Endothelial cell of umbilical vein (primary cell): ENCODE results near the gene TOM1. TPM values are rescaled to one million over a fixed set of nuclear protein-coding genes. Genes with fewer than 3 reads are reported as not detected.

Source experiments
- BruUV-seq: library from RNA; stranded (reverse); fragments of 400-500 nt; replicated peaks from 2 replicates; lab custom pipeline; 2021; lab: Mats Ljungman, UMichigan
- CTCF ChIA-PET: fragments of 300-600, 350-600 bp; sonication (Branson Sonifier 250); formaldehyde crosslinking; loops from one replicate; lab custom pipeline; 2021; ENCODE audit warnings: antibody characterized with exemption, inconsistent platforms; lab: Charles Lee
- POLR2A ChIA-PET: fragments of 300-600, 350-600 bp; sonication (Branson Sonifier 250); formaldehyde crosslinking; loops from one replicate; lab custom pipeline; 2021; ENCODE audit warnings: antibody characterized with exemption, inconsistent platforms; lab: Charles Lee
- DNase-seq: peaks from one replicate; pipeline ENCODE4 v3.0.0-alpha.2; 2011; ENCODE audit warnings: low read depth, low spot score
- FAIRE-seq: peaks from 2 replicates; lab custom pipeline; 2011; peaks lifted over from hg19 to GRCh38; lab: Jason Lieb, UNC
- H2AFZ ChIP-seq: 2 replicates; pipeline ENCODE4 v1.6.0; 2012; ENCODE audit warnings: low read depth, low read length, control low read depth, inconsistent platforms
- H3K27ac ChIP-seq: 2 replicates; pipeline ENCODE4 v1.5.1; 2011; ENCODE audit warnings: low read depth, mild to moderate bottlenecking, control low read depth, low read length, moderate library complexity; ENCODE audit not compliant: insufficient read depth
- H3K27me3 ChIP-seq, 2 experiments: 2 replicates each; pipeline versions ENCODE4 v1.6.0 to v1.6.1; 2011; ENCODE audit warnings: low read length in 2 of 2, mixed read lengths in 1 of 2; ENCODE audit not compliant: control insufficient read depth in 2 of 2, insufficient read depth in 2 of 2
- H3K36me3 ChIP-seq, 2 experiments: 2 replicates in 1 of 2; 3 replicates in 1 of 2; pipeline ENCODE4 v1.5.1; 2011; ENCODE audit warnings: low read length in 2 of 2, mild to moderate bottlenecking in 1 of 2, moderate library complexity in 1 of 2; ENCODE audit not compliant: control insufficient read depth in 2 of 2, insufficient read depth in 2 of 2; ENCODE audit errors: extremely low read depth in 1 of 2
- H3K4me1 ChIP-seq: 3 replicates; pipeline ENCODE4 v1.5.1; 2011; ENCODE audit warnings: mild to moderate bottlenecking, low read length; ENCODE audit not compliant: control insufficient read depth, insufficient read depth; ENCODE audit errors: extremely low read depth
- H3K4me2 ChIP-seq: 2 replicates; pipeline ENCODE4 v1.6.1; 2011; ENCODE audit warnings: low read length, control low read depth, mixed read lengths; ENCODE audit not compliant: insufficient read depth
- H3K4me3 ChIP-seq, 3 experiments: fragments of 200-600 bp in 1 of 3; sonication (generic), shearing (Covaris generic) in 1 of 3; replicated peaks in 1 of 3; 2 replicates each; pipeline ENCODE4 v1.5.1; 2011 to 2016; ENCODE audit warnings: control low read depth in 3 of 3, low read length in 3 of 3, mild to moderate bottlenecking in 2 of 3, inconsistent platforms in 1 of 3, low read depth in 1 of 3, moderate library complexity in 1 of 3; ENCODE audit not compliant: insufficient read depth in 1 of 3
- H3K79me2 ChIP-seq: 2 replicates; pipeline ENCODE4 v1.6.0; 2012; ENCODE audit warnings: low read length, inconsistent platforms; ENCODE audit not compliant: control insufficient read depth, insufficient read depth
- H3K9ac ChIP-seq: replicated peaks from 2 replicates; pipeline ENCODE3; 2011; ENCODE audit warnings: low read length, control low read depth; ENCODE audit not compliant: insufficient read depth; ENCODE audit errors: extremely low read depth
- H3K9me1 ChIP-seq: replicated peaks from 3 replicates; pipeline ENCODE4 v1.6.0; 2011; ENCODE audit warnings: mild to moderate bottlenecking, low read length; ENCODE audit not compliant: control insufficient read depth, insufficient read depth; ENCODE audit errors: extremely low read depth
- H3K9me3 ChIP-seq: replicated peaks from 2 replicates; pipeline ENCODE4 v1.5.1; 2012; ENCODE audit warnings: low read length, inconsistent platforms; ENCODE audit not compliant: control insufficient read depth, insufficient read depth
- H4K20me1 ChIP-seq: replicated peaks from 2 replicates; pipeline ENCODE3; 2011; ENCODE audit warnings: mild to moderate bottlenecking, low read length; ENCODE audit not compliant: control insufficient read depth, insufficient read depth; ENCODE audit errors: extremely low read depth
- EZH2 ChIP-seq: IDR thresholded peaks from 2 replicates; pipeline ENCODE4 v1.6.1; 2012; ENCODE audit warnings: borderline replicate concordance, low read depth, mild to moderate bottlenecking, moderate library complexity, low read length, inconsistent platforms; ENCODE audit not compliant: severe bottlenecking
- FOS ChIP-seq: IDR thresholded peaks from 2 replicates; pipeline ENCODE4 v1.6.1; 2011; ENCODE audit warnings: mild to moderate bottlenecking, low read length, moderate library complexity, borderline replicate concordance; ENCODE audit not compliant: insufficient read depth
- GATA2 ChIP-seq: IDR thresholded peaks from 2 replicates; pipeline ENCODE4 v1.7.0; 2011; ENCODE audit warnings: low read depth, mild to moderate bottlenecking, moderate library complexity, mixed read lengths, low read length; ENCODE audit not compliant: insufficient read length, insufficient read depth
- JUN ChIP-seq: IDR thresholded peaks from 2 replicates; pipeline ENCODE4 v1.6.1; 2011; ENCODE audit warnings: borderline replicate concordance, low read depth; ENCODE audit not compliant: insufficient read length, insufficient read depth
- MYC ChIP-seq: IDR thresholded peaks from one replicate; pipeline ENCODE4 v1.6.1; 2011; ENCODE audit warnings: mild to moderate bottlenecking, low read depth, low read length
- POLR2A ChIP-seq: IDR thresholded peaks from 2 replicates; pipeline ENCODE4 v1.6.1; 2012; ENCODE audit warnings: low read depth, mild to moderate bottlenecking, control low read depth, low read length
- POLR2AphosphoS5 ChIP-seq: IDR thresholded peaks from 2 replicates; pipeline ENCODE4 v1.6.1; 2012; ENCODE audit warnings: low read depth, mild to moderate bottlenecking, control low read depth, low read length, moderate library complexity; ENCODE audit not compliant: insufficient read depth
- dilution Hi-C: fragments of 300-500 bp; cut with MboI; formaldehyde crosslinking; loops from one replicate; pipeline ENCODE4 v1.15.0; 2019; ENCODE audit warnings: low sequenced_read_pairs; ENCODE audit not compliant: extremely low pct_ligation_motif_present
- intact Hi-C: fragments of 100-400 bp; cut with micrococcal nuclease; formaldehyde crosslinking; loops from one replicate; pipeline ENCODE4 v1.10.0; 2022
- polyA plus RNA-seq, 4 experiments: library from polyadenylated mRNA; depleted of rRNA in 3 of 4; stranded (reverse) in 3 of 4; unstranded in 1 of 4; fragments of >200 nt; gene quantifications; 2 replicates each; pipeline versions ENCODE4 v1.2.1 to v1.2.3, GENCODE V29; 2011 to 2012; ENCODE audit warnings: missing spikeins in 1 of 4
- total RNA-seq: library from RNA; stranded (reverse); gene quantifications from 2 replicates; pipeline ENCODE4 v1.2.3, GENCODE V29; 2021
- TF ChIP-seq, protein P1 (sequence below): IDR thresholded peaks from 2 replicates; pipeline ENCODE4 v1.6.1; 2011; ENCODE audit not compliant: insufficient read depth, insufficient read length
- TF ChIP-seq, protein P2 (sequence below), 2 donors: IDR thresholded peaks; 1 replicate in 1 of 2; 2 replicates in 1 of 2; pipeline ENCODE4 v1.5.1; 2011; ENCODE audit warnings: low read length in 2 of 2, mild to moderate bottlenecking in 2 of 2, moderate library complexity in 2 of 2, control low read depth in 1 of 2, inconsistent platforms in 1 of 2, low read depth in 1 of 2; ENCODE audit not compliant: insufficient read depth in 1 of 2; ENCODE audit errors: extremely low read depth in 1 of 2

Gene TOM1
- total and polyA plus RNA-seq, 2 donors (not counting 3 experiments of a cell fraction or from before 2014, with no cell fraction given) = 36.4 to 74.4 TPM

DNA sequence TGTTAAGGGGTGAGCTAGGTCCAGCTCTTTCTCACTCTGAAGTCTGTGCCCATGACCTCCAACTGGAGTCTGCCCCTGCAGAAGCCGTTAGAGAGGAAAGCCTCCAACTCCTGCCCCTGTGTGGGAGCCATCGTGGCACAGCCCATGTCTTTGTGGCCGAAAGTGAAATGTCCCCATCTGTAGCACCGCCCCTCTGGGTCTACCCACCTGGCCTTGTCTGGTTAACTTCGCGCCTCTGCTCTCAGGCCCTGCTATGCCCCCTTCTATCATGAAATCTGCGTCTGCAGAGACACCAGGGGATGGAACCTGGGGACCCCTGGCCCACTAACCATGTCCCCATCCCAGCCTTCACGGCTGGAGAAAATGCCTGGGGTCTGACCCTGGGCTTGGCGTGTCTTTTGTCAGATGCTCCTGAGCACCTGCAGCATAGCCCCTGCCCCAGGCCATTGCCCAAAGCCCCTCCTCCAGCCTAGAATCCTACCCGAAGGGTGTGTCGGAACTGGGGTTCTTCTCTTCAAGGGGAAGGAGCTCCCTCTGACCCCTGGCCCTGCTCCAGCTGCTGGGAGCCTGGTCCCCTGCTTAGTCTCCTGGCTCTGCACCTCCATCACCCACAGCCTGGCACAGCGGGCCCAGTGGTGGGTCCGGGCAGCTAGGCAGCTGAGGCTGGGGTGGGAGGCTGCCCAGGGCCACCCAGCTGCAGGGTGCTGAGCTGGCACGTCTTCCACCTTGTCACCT is 45.4 kb downstream of the TOM1 start:
- dilution Hi-C loops = no loop called here

More for the DNA sequence above, 45.4 kb downstream of the TOM1 start:
- POLR2A ChIA-PET = no interaction called here
- Histone ChIP-seq H3K36me3 (peaks cover 0 to 16% of the 10 kb centered on the region in 2 experiments), H3K79me2 (no peaks in the 10 kb centered on the region), H3K9ac (no peak overlapping the region), H2AFZ (no peak overlapping the region), H3K27me3 (no peaks in the 10 kb centered on the region), H4K20me1 (no peaks in the 10 kb centered on the region), H3K4me3 (no peak overlapping the region), H3K9me1 (no peaks in the 10 kb centered on the region), H3K4me2 (no peak overlapping the region), H3K4me1 (no peaks in the 10 kb centered on the region), H3K9me3 (no peaks in the 10 kb centered on the region), H3K27ac (no peak overlapping the region)
- DNase-seq = no peak
- FAIRE-seq = no peak
- TF ChIP-seq FOS (no peak), MYC (no peak), POLR2A (no peak), JUN (no peak), GATA2 (no peak), POLR2AphosphoS5 (no peak), EZH2 (no peak)
- TF ChIP-seq, protein P1, sequence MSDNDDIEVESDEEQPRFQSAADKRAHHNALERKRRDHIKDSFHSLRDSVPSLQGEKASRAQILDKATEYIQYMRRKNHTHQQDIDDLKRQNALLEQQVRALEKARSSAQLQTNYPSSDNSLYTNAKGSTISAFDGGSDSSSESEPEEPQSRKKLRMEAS = no peak
- TF ChIP-seq, protein P2, sequence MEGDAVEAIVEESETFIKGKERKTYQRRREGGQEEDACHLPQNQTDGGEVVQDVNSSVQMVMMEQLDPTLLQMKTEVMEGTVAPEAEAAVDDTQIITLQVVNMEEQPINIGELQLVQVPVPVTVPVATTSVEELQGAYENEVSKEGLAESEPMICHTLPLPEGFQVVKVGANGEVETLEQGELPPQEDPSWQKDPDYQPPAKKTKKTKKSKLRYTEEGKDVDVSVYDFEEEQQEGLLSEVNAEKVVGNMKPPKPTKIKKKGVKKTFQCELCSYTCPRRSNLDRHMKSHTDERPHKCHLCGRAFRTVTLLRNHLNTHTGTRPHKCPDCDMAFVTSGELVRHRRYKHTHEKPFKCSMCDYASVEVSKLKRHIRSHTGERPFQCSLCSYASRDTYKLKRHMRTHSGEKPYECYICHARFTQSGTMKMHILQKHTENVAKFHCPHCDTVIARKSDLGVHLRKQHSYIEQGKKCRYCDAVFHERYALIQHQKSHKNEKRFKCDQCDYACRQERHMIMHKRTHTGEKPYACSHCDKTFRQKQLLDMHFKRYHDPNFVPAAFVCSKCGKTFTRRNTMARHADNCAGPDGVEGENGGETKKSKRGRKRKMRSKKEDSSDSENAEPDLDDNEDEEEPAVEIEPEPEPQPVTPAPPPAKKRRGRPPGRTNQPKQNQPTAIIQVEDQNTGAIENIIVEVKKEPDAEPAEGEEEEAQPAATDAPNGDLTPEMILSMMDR (IDR thresholded peaks at IDR 0.05; ENCODE audit: extremely low read depth in 1 of 2, insufficient read depth in 1 of 2, low read depth in 1 of 2, low read length in 2 of 2) = no peak
- intact Hi-C loops = no loop called here
- BruUV-seq = no TSS peak
- CTCF ChIA-PET = interaction anchor here (1.4 kb wide), 1 partner anchor 238 kb away, joined by 3 read pairs; no protein-coding TSS in a partner anchor
